ENCODE results near the gene SOSTDC1.

GRCh38 chr7:16463520-16463919 lies 2.0 kb downstream of the SOSTDC1 start:
- TF ChIP-seq REST (IDR thresholded peaks at IDR 0.05; ENCODE audit: low read depth) (no peak), POLR2A (IDR thresholded peaks at IDR 0.05; ENCODE audit: borderline replicate concordance, extremely low read depth, insufficient read depth, insufficient read length) (no peak), MAX (IDR thresholded peaks at IDR 0.05) (no peak), RAD21 (IDR thresholded peaks at IDR 0.05; ENCODE audit: low read depth) (no peak), ATF3 (IDR thresholded peaks at IDR 0.05) (no peak), JUND (IDR thresholded peaks at IDR 0.05) (no peak), POLR2AphosphoS5 (IDR thresholded peaks at IDR 0.05; ENCODE audit: low read depth, low read length) (no peak), ELF1 (IDR thresholded peaks at IDR 0.05; ENCODE audit: borderline replicate concordance, low read depth) (no peak), SIN3A (IDR thresholded peaks at IDR 0.05; ENCODE audit: low read depth) (no peak)
- TF ChIP-seq, protein P1, sequence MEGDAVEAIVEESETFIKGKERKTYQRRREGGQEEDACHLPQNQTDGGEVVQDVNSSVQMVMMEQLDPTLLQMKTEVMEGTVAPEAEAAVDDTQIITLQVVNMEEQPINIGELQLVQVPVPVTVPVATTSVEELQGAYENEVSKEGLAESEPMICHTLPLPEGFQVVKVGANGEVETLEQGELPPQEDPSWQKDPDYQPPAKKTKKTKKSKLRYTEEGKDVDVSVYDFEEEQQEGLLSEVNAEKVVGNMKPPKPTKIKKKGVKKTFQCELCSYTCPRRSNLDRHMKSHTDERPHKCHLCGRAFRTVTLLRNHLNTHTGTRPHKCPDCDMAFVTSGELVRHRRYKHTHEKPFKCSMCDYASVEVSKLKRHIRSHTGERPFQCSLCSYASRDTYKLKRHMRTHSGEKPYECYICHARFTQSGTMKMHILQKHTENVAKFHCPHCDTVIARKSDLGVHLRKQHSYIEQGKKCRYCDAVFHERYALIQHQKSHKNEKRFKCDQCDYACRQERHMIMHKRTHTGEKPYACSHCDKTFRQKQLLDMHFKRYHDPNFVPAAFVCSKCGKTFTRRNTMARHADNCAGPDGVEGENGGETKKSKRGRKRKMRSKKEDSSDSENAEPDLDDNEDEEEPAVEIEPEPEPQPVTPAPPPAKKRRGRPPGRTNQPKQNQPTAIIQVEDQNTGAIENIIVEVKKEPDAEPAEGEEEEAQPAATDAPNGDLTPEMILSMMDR (IDR thresholded peaks at IDR 0.05 in 2 of 3, conservative IDR thresholded peaks at IDR 0.05 in 1 of 3; ENCODE audit: borderline replicate concordance in 1 of 3, insufficient read depth in 1 of 3, low read depth in 2 of 3, low read length in 2 of 3): no peak
- TF ChIP-seq, protein P2, sequence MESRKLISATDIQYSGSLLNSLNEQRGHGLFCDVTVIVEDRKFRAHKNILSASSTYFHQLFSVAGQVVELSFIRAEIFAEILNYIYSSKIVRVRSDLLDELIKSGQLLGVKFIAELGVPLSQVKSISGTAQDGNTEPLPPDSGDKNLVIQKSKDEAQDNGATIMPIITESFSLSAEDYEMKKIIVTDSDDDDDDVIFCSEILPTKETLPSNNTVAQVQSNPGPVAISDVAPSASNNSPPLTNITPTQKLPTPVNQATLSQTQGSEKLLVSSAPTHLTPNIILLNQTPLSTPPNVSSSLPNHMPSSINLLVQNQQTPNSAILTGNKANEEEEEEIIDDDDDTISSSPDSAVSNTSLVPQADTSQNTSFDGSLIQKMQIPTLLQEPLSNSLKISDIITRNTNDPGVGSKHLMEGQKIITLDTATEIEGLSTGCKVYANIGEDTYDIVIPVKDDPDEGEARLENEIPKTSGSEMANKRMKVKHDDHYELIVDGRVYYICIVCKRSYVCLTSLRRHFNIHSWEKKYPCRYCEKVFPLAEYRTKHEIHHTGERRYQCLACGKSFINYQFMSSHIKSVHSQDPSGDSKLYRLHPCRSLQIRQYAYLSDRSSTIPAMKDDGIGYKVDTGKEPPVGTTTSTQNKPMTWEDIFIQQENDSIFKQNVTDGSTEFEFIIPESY (IDR thresholded peaks at IDR 0.05; ENCODE audit: extremely low read depth, insufficient replicate concordance, low read length): no peak
